Activated naive CD4-positive, alpha-beta T cell treated with anti-CD3 and anti-CD28 coated beads, Interleukin-2, amount 50 U/mL, for 24 hours (primary cell): ENCODE data around the gene FAM219A.
A peak's percentile ranks its signal among the peaks of the same experiment; 100 is the strongest.

Source experiments
- H3K27ac Mint-ChIP-seq: one replicate; pipeline ENCODE4 v1.8.0; 2021; ENCODE audit warnings: mild to moderate bottlenecking, mixed read lengths
- H3K27me3 Mint-ChIP-seq: one replicate; pipeline ENCODE4 v1.8.0; 2021; ENCODE audit warnings: mixed read lengths
- H3K36me3 Mint-ChIP-seq: one replicate; pipeline ENCODE4 v1.8.0; 2021; ENCODE audit warnings: mixed read lengths
- H3K4me1 Mint-ChIP-seq: one replicate; pipeline ENCODE4 v1.8.0; 2021; ENCODE audit warnings: mixed read lengths
- H3K4me3 Mint-ChIP-seq: one replicate; pipeline ENCODE4 v1.8.0; 2021; ENCODE audit warnings: mild to moderate bottlenecking, mixed read lengths
- H3K9me3 Mint-ChIP-seq: one replicate; pipeline ENCODE4 v1.8.0; 2021; ENCODE audit warnings: mixed read lengths

Gene FAM219A

DNA sequence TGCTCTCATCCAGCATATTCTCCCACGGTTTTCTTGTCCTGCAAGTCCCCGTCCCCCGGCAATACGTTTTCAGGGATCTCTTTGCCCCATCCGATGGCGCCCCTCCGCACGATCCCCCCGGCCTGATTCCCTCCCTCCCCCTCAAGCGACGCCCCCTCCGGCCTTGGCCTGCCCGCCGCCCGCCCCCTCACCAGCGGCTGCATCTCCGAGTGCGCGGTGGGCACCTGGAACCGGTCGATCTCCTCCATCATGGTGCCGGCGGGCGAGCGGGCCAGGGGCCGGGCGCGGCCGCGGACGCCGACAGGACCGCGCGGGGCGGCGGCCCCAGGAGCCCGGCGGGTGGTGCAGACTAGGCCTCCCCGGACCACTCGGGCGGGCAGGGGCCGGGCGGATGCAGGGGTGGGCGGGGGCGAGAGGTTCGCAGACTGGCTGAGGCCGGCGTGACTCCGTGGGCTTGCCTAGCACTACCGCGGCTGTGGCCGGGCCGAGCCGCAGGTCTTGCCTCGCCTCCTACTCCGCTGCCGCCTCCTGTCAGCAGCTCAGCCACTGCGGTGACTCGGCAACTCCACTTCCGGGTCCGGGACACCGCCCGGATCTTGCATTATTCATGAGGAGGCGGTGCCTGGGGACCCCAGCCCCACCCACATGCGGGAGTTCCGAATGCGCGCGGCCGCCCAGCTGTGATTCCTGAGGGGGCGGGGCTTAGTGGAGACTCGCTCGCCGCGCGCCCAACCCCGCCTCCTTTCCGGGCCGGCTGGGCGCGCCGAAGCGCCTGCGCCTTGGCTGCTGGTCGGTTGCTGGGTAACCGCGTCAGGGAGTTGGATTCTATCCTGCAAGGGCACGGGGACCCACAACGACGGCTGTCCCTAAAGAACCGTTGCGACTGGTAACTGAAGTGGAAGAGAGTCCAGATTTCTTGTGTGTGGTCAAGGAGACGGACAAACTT, at the start of gene FAM219A, which contains the start of gene DNAI1:
FAM219A (minus strand) TSS at position 558 of the 946 bp plus-strand sequence; CDS start at position 251, 307 bp downstream.
DNAI1 (plus strand) TSS at position 793 of the 946 bp plus-strand sequence. CDS start 201 bp downstream, outside the sequence.
- Mint-ChIP-seq H3K27ac (peak within 1 kb of the TSS; percentile 85), H3K9me3 (no peaks in the 10 kb centered on the region), H3K4me1 (peaks cover 39% of the 10 kb centered on the region)

GRCh38 chr9:34507966-34508365, 49.6 kb upstream of the FAM219A start:
- H3K9me3 Mint-ChIP-seq: no peaks in the 10 kb centered on the region
- no peaks in the 10 kb centered on the region for H3K36me3 Mint-ChIP-seq
- no peaks in the 10 kb centered on the region for H3K4me1 Mint-ChIP-seq
- no peak overlapping the region for H3K4me3 Mint-ChIP-seq
- peaks cover 2% of the 10 kb centered on the region for H3K27me3 Mint-ChIP-seq
- H3K27ac Mint-ChIP-seq: no peak overlapping the region

More for the DNA sequence above, at the start of gene FAM219A, which contains the start of gene DNAI1:
- no peaks in the 10 kb centered on the region for H3K27me3 Mint-ChIP-seq
- peak within 1 kb of the TSS; percentile 93 for H3K4me3 Mint-ChIP-seq
- H3K36me3 Mint-ChIP-seq: no peaks in the 10 kb centered on the region

DNA sequence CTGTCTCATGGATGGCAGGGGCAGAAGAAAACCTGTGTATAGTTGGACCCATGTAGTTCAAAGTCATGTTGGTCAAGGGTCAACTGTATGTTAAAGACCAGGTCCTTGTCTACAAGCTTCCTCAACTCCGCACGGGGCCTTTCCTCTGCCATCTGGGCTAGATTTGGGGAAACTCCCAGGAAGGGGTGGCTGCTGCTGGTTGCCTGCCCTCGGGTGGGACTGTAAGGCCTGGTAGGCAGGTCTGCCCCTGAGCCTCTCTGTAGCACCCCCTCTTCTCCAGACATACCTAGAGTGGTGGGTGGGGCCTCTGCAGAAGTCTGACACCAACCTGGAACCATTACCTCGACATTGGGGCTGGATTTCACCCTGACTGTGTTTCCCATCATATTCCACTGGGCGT, 49.2 kb upstream of the FAM219A start:
- H3K9me3 Mint-ChIP-seq: no peaks in the 10 kb centered on the region
- no peaks in the 10 kb centered on the region for H3K36me3 Mint-ChIP-seq
- H3K4me1 Mint-ChIP-seq: no peaks in the 10 kb centered on the region
- peaks cover 2% of the 10 kb centered on the region for H3K27me3 Mint-ChIP-seq
- no peak overlapping the region for H3K27ac Mint-ChIP-seq
- H3K4me3 Mint-ChIP-seq: no peak overlapping the region

- H3K4me1 Mint-ChIP-seq: no peaks in the 10 kb centered on the region
- H3K4me3 Mint-ChIP-seq: no peak overlapping the region
- H3K9me3 Mint-ChIP-seq: no peaks in the 10 kb centered on the region
- peaks cover 2% of the 10 kb centered on the region for H3K27me3 Mint-ChIP-seq
- H3K36me3 Mint-ChIP-seq: no peaks in the 10 kb centered on the region
- H3K27ac Mint-ChIP-seq: no peak overlapping the region
Observed at GRCh38 chr9:34506623-34507022, 48.3 kb upstream of the FAM219A start.

- peak overlapping the region; percentile 19 for H3K27ac Mint-ChIP-seq
- H3K27me3 Mint-ChIP-seq: peaks cover 3% of the 10 kb centered on the region
- peaks cover 1% of the 10 kb centered on the region for H3K4me1 Mint-ChIP-seq
- H3K36me3 Mint-ChIP-seq: no peaks in the 10 kb centered on the region
- H3K4me3 Mint-ChIP-seq: no peak overlapping the region
- H3K9me3 Mint-ChIP-seq: no peaks in the 10 kb centered on the region
Observed at GRCh38 chr9:34505370-34506120, 47.2 kb upstream of the FAM219A start.

- Mint-ChIP-seq H3K4me3 (no peak overlapping the region), H3K36me3 (no peaks in the 10 kb centered on the region), H3K27me3 (peaks cover 5% of the 10 kb centered on the region), H3K27ac (no peak overlapping the region), H3K4me1 (peaks cover 4% of the 10 kb centered on the region), H3K9me3 (no peaks in the 10 kb centered on the region)
Observed at GRCh38 chr9:34503406-34503805, 45.0 kb upstream of the FAM219A start.

DNA sequence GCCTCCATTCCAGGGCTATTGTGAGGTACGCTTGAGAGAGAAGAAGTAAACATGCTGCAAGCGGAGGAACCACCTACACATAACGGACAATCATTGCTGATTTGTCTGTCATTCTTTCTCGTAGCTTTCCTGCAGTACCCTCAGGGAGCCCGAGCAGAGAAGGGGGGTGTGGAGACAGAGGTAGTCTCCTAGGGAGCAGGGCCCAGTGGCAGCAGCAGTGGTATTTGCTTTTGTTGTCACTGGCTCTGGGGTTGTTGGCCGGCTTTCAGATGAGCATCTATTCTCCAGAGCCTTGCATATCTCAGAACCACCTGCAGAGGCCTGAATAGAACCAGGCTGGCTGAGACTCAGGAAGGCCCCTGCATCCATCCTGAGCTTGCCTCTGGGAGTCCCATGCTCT, 44.5 kb upstream of the FAM219A start:
- peaks cover 5% of the 10 kb centered on the region for H3K27me3 Mint-ChIP-seq
- peaks cover 4% of the 10 kb centered on the region for H3K4me1 Mint-ChIP-seq
- H3K27ac Mint-ChIP-seq: no peak overlapping the region
- no peaks in the 10 kb centered on the region for H3K36me3 Mint-ChIP-seq
- no peak overlapping the region for H3K4me3 Mint-ChIP-seq
- no peaks in the 10 kb centered on the region for H3K9me3 Mint-ChIP-seq

DNA sequence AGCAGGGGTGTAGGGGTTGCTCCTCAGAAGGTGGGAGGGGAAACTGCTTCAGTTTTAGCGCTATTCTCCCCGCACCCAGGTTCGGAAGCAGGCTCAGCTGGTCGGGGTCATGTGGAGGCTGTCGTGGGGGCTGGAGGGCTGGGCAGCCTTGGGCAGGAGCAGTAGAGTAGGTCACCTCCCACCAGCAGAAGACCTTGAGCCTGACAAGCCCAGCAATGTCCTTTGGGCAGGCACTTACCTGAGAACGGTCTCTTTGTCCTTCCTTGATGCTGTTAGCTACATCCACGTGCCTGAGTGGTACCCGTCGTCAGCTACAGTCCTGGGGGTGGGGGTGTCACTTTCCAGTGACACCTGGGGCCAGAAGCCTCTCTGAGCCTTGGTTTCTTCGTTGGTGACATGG, 44.1 kb upstream of the FAM219A start:
- no peak overlapping the region for H3K4me3 Mint-ChIP-seq
- H3K36me3 Mint-ChIP-seq: no peaks in the 10 kb centered on the region
- no peaks in the 10 kb centered on the region for H3K9me3 Mint-ChIP-seq
- no peak overlapping the region for H3K27ac Mint-ChIP-seq
- peaks cover 5% of the 10 kb centered on the region for H3K27me3 Mint-ChIP-seq
- peaks cover 4% of the 10 kb centered on the region for H3K4me1 Mint-ChIP-seq

GRCh38 chr9:34501889-34502425, 43.6 kb upstream of the FAM219A start:
- Mint-ChIP-seq H3K36me3 (no peaks in the 10 kb centered on the region), H3K9me3 (no peaks in the 10 kb centered on the region), H3K27ac (no peak overlapping the region), H3K4me1 (peaks cover 4% of the 10 kb centered on the region), H3K4me3 (no peak overlapping the region), H3K27me3 (peaks cover 5% of the 10 kb centered on the region)

GRCh38 chr9:34501372-34501771, 43.0 kb upstream of the FAM219A start:
- Mint-ChIP-seq H3K9me3 (no peaks in the 10 kb centered on the region), H3K4me3 (no peak overlapping the region), H3K36me3 (no peaks in the 10 kb centered on the region), H3K27me3 (peaks cover 5% of the 10 kb centered on the region), H3K27ac (no peak overlapping the region), H3K4me1 (peaks cover 4% of the 10 kb centered on the region)

- Mint-ChIP-seq H3K27ac (no peak overlapping the region), H3K36me3 (no peaks in the 10 kb centered on the region)
Observed at GRCh38 chr9:34500623-34501267, 42.4 kb upstream of the FAM219A start.

GRCh38 chr9:34499076-34499475, 40.7 kb upstream of the FAM219A start:
- H3K4me1 Mint-ChIP-seq: peaks cover 4% of the 10 kb centered on the region
- H3K4me3 Mint-ChIP-seq: no peak overlapping the region
- peaks cover 3% of the 10 kb centered on the region for H3K27me3 Mint-ChIP-seq
- no peaks in the 10 kb centered on the region for H3K36me3 Mint-ChIP-seq
- no peak overlapping the region for H3K27ac Mint-ChIP-seq
- no peaks in the 10 kb centered on the region for H3K9me3 Mint-ChIP-seq

More at GRCh38 chr9:34500623-34501267, 42.4 kb upstream of the FAM219A start:
- no peak overlapping the region for H3K4me3 Mint-ChIP-seq
- H3K27me3 Mint-ChIP-seq: peaks cover 5% of the 10 kb centered on the region
- peaks cover 4% of the 10 kb centered on the region for H3K4me1 Mint-ChIP-seq
- H3K9me3 Mint-ChIP-seq: no peaks in the 10 kb centered on the region

DNA sequence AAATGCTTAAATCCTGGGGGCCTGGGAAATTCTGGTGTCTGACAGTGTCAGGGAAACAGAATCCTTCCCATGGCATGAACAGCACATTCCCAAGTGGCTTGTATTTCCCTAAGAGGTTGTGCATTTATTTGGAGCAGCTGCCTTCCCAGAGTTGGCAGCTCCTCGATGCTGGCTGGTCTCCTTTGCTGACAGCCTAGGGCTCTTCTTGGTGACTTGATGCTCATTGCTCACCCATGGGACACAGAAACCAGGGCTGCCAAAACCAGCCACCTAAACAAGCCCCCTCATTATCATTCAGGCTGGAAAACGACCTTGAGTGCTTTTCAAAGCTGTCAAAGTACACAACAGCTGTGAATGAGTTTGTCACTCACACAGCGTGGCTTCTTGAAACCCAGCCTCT, 40.2 kb upstream of the FAM219A start:
- Mint-ChIP-seq H3K27ac (no peak overlapping the region), H3K4me1 (peaks cover 4% of the 10 kb centered on the region), H3K9me3 (no peaks in the 10 kb centered on the region), H3K36me3 (no peaks in the 10 kb centered on the region), H3K4me3 (no peak overlapping the region), H3K27me3 (peaks cover 5% of the 10 kb centered on the region)

GRCh38 chr9:34496149-34496712, 37.9 kb upstream of the FAM219A start:
- peaks cover 4% of the 10 kb centered on the region for H3K4me1 Mint-ChIP-seq
- H3K27ac Mint-ChIP-seq: no peak overlapping the region
- H3K9me3 Mint-ChIP-seq: no peaks in the 10 kb centered on the region
- H3K36me3 Mint-ChIP-seq: no peaks in the 10 kb centered on the region
- no peak overlapping the region for H3K4me3 Mint-ChIP-seq
- H3K27me3 Mint-ChIP-seq: peaks cover 8% of the 10 kb centered on the region

- H3K36me3 Mint-ChIP-seq: no peaks in the 10 kb centered on the region
- no peaks in the 10 kb centered on the region for H3K4me1 Mint-ChIP-seq
Observed at GRCh38 chr9:34493972-34494535, 35.7 kb upstream of the FAM219A start.

More at GRCh38 chr9:34493972-34494535, 35.7 kb upstream of the FAM219A start:
- H3K9me3 Mint-ChIP-seq: no peaks in the 10 kb centered on the region
- H3K27me3 Mint-ChIP-seq: peaks cover 7% of the 10 kb centered on the region
- H3K27ac Mint-ChIP-seq: peak overlapping the region; percentile 46
- H3K4me3 Mint-ChIP-seq: no peak overlapping the region
